Sigmoid colon (tissue), 4 donors: Measurements from ENCODE around the gene LUC7L2.

Source experiments
- CTCF ChIP-seq, 4 experiments: fragments of 450-650 bp in 3 of 4; fragments of 200-600 bp in 1 of 4; IDR thresholded peaks; one replicate each; pipeline ENCODE4 v1.5.1; 2016 to 2019; ENCODE audit warnings: antibody characterized with exemption in 4 of 4, mild to moderate bottlenecking in 3 of 4, moderate library complexity in 2 of 4
- EP300 ChIP-seq, 4 donors: sonication (generic); formaldehyde crosslinking; IDR thresholded peaks; one replicate each; pipeline ENCODE4 v1.6.1; 2017; ENCODE audit warnings: antibody characterized with exemption in 4 of 4

- no peak for TF ChIP-seq CTCF (IDR thresholded peaks at IDR 0.05)
- TF ChIP-seq EP300 (IDR thresholded peaks at IDR 0.05), result no peak
Measured at GRCh38 chr7:139384611-139385010, 24.9 kb downstream of the LUC7L2 start.
